Activated CD8-positive, alpha-beta T cell treated with anti-CD3 and anti-CD28 coated beads for 36 hours (primary cell): ENCODE results near the gene COPS2. TPM values are rescaled to one million over a fixed set of nuclear protein-coding genes. Genes with fewer than 3 reads are reported as not detected.

ENCODE experiments used
- ATAC-seq: fragments of 200-7000 bp; cut with Tn5 transposase; one replicate; pipeline ENCODE4 v1.10.0; 2021; ENCODE audit warnings: mild to moderate bottlenecking, moderate library complexity
- CTCF ChIA-PET: fragments of 350-600 bp; sonication (Branson Sonifier 250); formaldehyde crosslinking; loops from one replicate; lab custom pipeline; 2021; ENCODE audit warnings: antibody characterized with exemption; lab: Charles Lee
- POLR2A ChIA-PET: fragments of 350-600 bp; sonication (Branson Sonifier 250); formaldehyde crosslinking; loops from one replicate; lab custom pipeline; 2021; ENCODE audit warnings: antibody characterized with exemption; lab: Charles Lee
- DNase-seq: peaks from one replicate; pipeline ENCODE4 v3.0.0-alpha.2; 2020
- H3K27ac Mint-ChIP-seq: one replicate; pipeline ENCODE4 v1.8.0; 2021; ENCODE audit warnings: mild to moderate bottlenecking, mixed read lengths
- H3K27me3 Mint-ChIP-seq: one replicate; pipeline ENCODE4 v1.8.0; 2021; ENCODE audit warnings: mixed read lengths
- H3K36me3 Mint-ChIP-seq: one replicate; pipeline ENCODE4 v1.8.0; 2021; ENCODE audit warnings: low read depth, mixed read lengths
- H3K4me1 Mint-ChIP-seq: one replicate; pipeline ENCODE4 v1.8.0; 2021; ENCODE audit warnings: low read depth, mixed read lengths
- H3K4me3 Mint-ChIP-seq: one replicate; pipeline ENCODE4 v1.8.0; 2021; ENCODE audit warnings: mild to moderate bottlenecking, moderate library complexity, mixed read lengths
- H3K9me3 Mint-ChIP-seq: one replicate; pipeline ENCODE4 v1.8.0; 2021; ENCODE audit warnings: mixed read lengths
- intact Hi-C: fragments of 100-400 bp; cut with micrococcal nuclease; formaldehyde crosslinking; loops from one replicate; pipeline ENCODE4 v1.10.0; 2022
- total RNA-seq, 2 experiments: library from RNA; stranded (reverse); gene quantifications; one replicate each; pipeline ENCODE4 v1.2.3, GENCODE V29; 2021
- TF ChIP-seq, protein P1 (sequence below): fragments of 200-600 bp; IDR thresholded peaks from one replicate; pipeline ENCODE4 v1.8.0; 2022; ENCODE audit warnings: antibody characterized with exemption, mild to moderate bottlenecking

COPS2 gene
- total RNA-seq, 2 experiments from 2014 or later = 85.0 to 85.8 TPM

DNA sequence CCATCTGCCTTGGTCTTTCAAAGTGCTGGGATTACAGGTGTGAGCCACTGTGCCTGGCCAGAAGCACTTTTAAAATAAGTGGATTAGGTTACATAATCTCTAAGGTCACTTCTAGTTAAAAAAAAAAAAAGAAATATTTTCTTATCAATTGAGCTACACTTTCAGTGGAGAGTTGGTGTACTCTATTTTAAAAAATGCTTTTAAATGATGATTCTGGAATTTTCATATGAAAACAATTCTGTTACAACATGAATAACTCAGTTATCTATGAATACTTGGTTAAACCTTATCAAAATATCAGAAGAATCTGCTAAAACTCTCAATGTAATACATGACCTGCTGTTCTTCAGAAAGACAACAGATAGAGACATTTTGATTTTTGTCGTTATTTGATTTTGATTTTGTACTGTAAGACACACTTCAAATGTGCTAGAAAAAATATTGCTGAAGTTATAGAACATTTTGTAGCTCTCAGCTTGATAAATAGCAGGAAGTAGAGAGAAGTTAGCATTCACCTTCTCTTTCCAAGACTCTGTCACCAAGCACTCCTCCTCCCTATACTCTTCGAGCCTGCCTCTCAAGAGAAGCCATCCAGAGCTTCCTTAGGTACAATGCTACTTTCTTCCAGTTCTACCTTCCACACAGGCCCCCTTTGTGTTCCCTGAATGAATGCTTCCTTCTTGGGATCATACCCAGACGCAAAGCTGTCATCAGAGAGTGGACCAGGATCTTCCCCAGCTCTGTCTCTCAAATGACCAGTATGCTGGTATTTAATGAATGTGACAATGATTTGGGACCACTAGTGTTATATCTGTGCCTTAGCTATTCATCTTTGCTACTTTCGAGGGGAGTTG lies 61.9 kb downstream of the COPS2 start:
- H3K4me3 Mint-ChIP-seq = no peak overlapping the region
- H3K27me3 Mint-ChIP-seq = no peaks in the 10 kb centered on the region
- TF ChIP-seq, protein P1, sequence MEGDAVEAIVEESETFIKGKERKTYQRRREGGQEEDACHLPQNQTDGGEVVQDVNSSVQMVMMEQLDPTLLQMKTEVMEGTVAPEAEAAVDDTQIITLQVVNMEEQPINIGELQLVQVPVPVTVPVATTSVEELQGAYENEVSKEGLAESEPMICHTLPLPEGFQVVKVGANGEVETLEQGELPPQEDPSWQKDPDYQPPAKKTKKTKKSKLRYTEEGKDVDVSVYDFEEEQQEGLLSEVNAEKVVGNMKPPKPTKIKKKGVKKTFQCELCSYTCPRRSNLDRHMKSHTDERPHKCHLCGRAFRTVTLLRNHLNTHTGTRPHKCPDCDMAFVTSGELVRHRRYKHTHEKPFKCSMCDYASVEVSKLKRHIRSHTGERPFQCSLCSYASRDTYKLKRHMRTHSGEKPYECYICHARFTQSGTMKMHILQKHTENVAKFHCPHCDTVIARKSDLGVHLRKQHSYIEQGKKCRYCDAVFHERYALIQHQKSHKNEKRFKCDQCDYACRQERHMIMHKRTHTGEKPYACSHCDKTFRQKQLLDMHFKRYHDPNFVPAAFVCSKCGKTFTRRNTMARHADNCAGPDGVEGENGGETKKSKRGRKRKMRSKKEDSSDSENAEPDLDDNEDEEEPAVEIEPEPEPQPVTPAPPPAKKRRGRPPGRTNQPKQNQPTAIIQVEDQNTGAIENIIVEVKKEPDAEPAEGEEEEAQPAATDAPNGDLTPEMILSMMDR = no peak
- ATAC-seq (no peak), DNase-seq (no peak)
- CTCF ChIA-PET = interaction anchor here (1.6 kb wide), 1 partner anchor 10 kb away, joined by 4 read pairs; no protein-coding TSS in a partner anchor
- no peak overlapping the region for H3K27ac Mint-ChIP-seq
- no peaks in the 10 kb centered on the region for H3K36me3 Mint-ChIP-seq
- no peaks in the 10 kb centered on the region for H3K9me3 Mint-ChIP-seq
- POLR2A ChIA-PET = interaction anchor here (0.6 to 1.0 kb wide), 2 partner anchors 15 to 19 kb away, joined by 3 read pairs; no protein-coding TSS in a partner anchor
- no peaks in the 10 kb centered on the region for H3K4me1 Mint-ChIP-seq
- intact Hi-C loops = no loop called here

DNA sequence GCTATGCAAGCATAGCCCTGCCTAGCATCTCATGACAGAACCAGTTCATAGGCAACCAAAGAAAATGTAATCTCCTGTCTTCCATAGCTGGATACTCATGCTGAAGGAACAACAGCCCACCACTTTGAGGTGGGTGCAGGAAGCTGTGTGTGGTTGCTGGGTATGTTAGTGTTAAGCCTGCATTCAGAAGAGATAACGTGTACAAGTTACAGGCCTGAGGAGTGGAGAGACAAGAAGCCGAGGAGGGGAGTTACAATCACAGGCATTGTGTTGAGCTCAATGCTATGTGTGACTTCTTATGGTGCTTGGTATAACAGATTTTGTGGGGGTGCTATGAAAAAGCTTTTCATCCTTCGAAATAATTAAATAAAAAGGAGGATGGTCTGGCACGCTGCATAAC lies 66.4 kb downstream of the COPS2 start:
- POLR2A ChIA-PET = no interaction called here
- ATAC-seq (no peak), DNase-seq (no peak)
- TF ChIP-seq, protein P1 = no peak
- intact Hi-C loops = no loop called here
- no peaks in the 10 kb centered on the region for H3K9me3 Mint-ChIP-seq
- H3K27ac Mint-ChIP-seq = no peak overlapping the region
- CTCF ChIA-PET = no interaction called here
- H3K27me3 Mint-ChIP-seq = no peaks in the 10 kb centered on the region
- H3K4me1 Mint-ChIP-seq = no peaks in the 10 kb centered on the region
- H3K4me3 Mint-ChIP-seq = no peak overlapping the region
- no peaks in the 10 kb centered on the region for H3K36me3 Mint-ChIP-seq

DNA sequence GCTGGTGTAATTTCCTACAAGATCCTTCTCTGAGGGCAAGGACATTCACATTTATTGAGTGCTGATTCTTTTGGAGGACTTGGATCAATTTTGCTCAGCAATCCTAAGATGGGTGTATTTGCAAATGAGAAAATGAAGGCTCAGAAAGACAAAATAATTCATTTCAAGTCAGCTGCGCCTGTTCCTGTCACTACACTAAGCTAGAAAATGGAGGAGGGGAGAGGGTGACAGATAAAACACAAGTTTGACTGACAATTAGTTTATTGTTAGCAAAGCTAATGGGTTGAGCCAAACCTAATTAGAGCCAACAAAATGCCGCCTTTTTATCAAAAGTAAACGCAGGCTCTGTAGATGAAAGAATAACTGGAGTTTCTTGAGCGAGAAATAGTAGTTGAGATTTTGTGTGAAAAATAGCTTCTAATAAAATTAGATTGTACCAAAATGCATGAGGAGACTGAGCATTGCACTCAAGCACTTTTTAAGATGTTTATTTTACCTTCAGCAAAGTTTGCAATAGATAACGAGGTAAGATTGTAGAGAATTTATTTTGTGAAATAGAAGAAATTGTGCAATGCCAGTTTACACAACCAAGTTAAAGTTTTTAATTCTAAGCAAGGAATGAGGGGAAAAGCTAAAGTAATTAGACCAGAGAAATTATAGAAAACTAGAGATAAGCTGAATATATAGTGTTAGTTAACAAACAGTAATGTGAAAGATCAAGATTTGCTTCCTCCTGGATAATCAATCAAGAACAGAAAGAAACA lies 69.5 kb downstream of the COPS2 start:
- intact Hi-C loops = no loop called here
- no peaks in the 10 kb centered on the region for H3K4me1 Mint-ChIP-seq
- no peaks in the 10 kb centered on the region for H3K27me3 Mint-ChIP-seq
- DNase-seq (no peak), ATAC-seq (no peak)
- H3K36me3 Mint-ChIP-seq = no peaks in the 10 kb centered on the region
- POLR2A ChIA-PET = no interaction called here
- H3K9me3 Mint-ChIP-seq = no peaks in the 10 kb centered on the region
- no peak overlapping the region for H3K4me3 Mint-ChIP-seq
- CTCF ChIA-PET = interaction anchor here (1.2 kb wide), 1 partner anchor 36 kb away, joined by 3 read pairs; no protein-coding TSS in a partner anchor
- TF ChIP-seq, protein P1 = no peak
- no peak overlapping the region for H3K27ac Mint-ChIP-seq

DNA sequence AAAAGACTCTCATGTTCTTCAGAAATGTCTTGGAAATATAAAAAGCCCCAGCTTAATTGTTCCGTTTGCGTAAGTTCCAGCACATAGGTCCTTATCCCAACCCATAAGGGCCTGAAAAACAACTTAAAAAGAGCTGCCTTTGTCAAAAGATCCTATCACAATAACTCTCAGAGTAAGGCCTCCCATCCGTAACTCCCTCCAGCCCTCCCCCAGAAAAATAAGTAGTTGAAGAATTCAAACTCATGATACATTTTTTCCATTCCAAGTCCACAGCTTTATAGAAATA lies 71.2 kb downstream of the COPS2 start:
- POLR2A ChIA-PET = no interaction called here
- no peaks in the 10 kb centered on the region for H3K9me3 Mint-ChIP-seq
- no peaks in the 10 kb centered on the region for H3K36me3 Mint-ChIP-seq
- no peak overlapping the region for H3K27ac Mint-ChIP-seq
- ATAC-seq (no peak), DNase-seq (no peak)
- TF ChIP-seq, protein P1 = no peak
- peaks cover 1% of the 10 kb centered on the region for H3K27me3 Mint-ChIP-seq
- H3K4me1 Mint-ChIP-seq = no peaks in the 10 kb centered on the region
- intact Hi-C loops = no loop called here
- CTCF ChIA-PET = interaction anchor here (1.4 to 1.8 kb wide), 2 partner anchors 9 to 22 kb away, joined by 3 to 4 read pairs; no protein-coding TSS in a partner anchor
- H3K4me3 Mint-ChIP-seq = no peak overlapping the region
